Neural cell (in vitro differentiated cells): ENCODE data around the gene MUC22.

Experiments
- EZH2 ChIP-seq: fragments of 200-600, 300-800 bp; shearing (Covaris generic), sonication (generic); IDR thresholded peaks from 2 replicates; pipeline ENCODE4 v1.6.1; 2014; ENCODE audit warnings: antibody characterized with exemption, low read length, borderline replicate concordance, mild to moderate bottlenecking; ENCODE audit not compliant: insufficient read depth, poor library complexity, severe bottlenecking
- POLR2AphosphoS5 ChIP-seq: IDR thresholded peaks from 2 replicates; pipeline ENCODE4 v1.6.1; 2012
- RAD21 ChIP-seq: fragments of 450-650 bp; conservative IDR thresholded peaks from 2 replicates; pipeline ENCODE4 v1.6.1; 2014; ENCODE audit warnings: antibody characterized with exemption, mild to moderate bottlenecking, moderate library complexity
- SMC3 ChIP-seq: fragments of 450-650 bp; conservative IDR thresholded peaks from 2 replicates; pipeline ENCODE4 v1.6.1; 2014; ENCODE audit warnings: antibody characterized with exemption, mild to moderate bottlenecking, moderate library complexity; ENCODE audit not compliant: poor library complexity
- TAF1 ChIP-seq: IDR thresholded peaks from 2 replicates; pipeline ENCODE4 v1.6.1; 2012; ENCODE audit warnings: low read depth
- TF ChIP-seq, protein P1 (sequence below): fragments of 450-650 bp; IDR thresholded peaks from 2 replicates; pipeline ENCODE4 v1.5.1; 2014; ENCODE audit warnings: antibody characterized with exemption, mild to moderate bottlenecking, moderate library complexity; ENCODE audit not compliant: poor library complexity, severe bottlenecking

DNA sequence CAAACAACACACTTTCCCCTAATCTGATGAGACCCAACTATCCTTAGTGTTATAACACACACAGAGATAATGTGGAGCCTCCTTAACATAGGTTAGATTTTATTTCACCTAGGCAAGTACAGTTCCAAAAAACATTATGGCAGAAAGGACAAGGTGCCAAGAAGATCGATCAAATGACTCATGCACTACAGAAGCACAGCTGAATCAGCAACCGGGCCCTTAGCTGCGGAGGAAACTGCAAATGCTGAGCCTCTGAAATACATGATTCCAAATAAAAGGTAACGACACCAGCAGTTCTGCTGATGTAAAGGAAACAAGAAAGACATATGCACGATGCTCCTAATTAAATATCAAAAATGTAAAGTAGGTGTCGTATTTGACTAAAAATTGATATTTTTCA lies 46.6 kb upstream of the MUC22 start:
- TF ChIP-seq EZH2 (no peak), RAD21 (no peak), POLR2AphosphoS5 (no peak), SMC3 (no peak), TAF1 (no peak)
- TF ChIP-seq, protein P1, sequence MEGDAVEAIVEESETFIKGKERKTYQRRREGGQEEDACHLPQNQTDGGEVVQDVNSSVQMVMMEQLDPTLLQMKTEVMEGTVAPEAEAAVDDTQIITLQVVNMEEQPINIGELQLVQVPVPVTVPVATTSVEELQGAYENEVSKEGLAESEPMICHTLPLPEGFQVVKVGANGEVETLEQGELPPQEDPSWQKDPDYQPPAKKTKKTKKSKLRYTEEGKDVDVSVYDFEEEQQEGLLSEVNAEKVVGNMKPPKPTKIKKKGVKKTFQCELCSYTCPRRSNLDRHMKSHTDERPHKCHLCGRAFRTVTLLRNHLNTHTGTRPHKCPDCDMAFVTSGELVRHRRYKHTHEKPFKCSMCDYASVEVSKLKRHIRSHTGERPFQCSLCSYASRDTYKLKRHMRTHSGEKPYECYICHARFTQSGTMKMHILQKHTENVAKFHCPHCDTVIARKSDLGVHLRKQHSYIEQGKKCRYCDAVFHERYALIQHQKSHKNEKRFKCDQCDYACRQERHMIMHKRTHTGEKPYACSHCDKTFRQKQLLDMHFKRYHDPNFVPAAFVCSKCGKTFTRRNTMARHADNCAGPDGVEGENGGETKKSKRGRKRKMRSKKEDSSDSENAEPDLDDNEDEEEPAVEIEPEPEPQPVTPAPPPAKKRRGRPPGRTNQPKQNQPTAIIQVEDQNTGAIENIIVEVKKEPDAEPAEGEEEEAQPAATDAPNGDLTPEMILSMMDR: no peak
